Fibroblast of lung (primary cell): ENCODE data around the gene KCNK2. TPM values are rescaled to one million over a fixed set of nuclear protein-coding genes. Genes with fewer than 3 reads are reported as not detected.
A peak's percentile ranks its signal among the peaks of the same experiment; 100 is the strongest.

Source experiments
- DNase-seq, 2 donors: peaks; one replicate each; pipeline versions ENCODE4 v3.0.0 to v3.0.0-alpha.2; 2010; ENCODE audit warnings: low read depth in 2 of 2
- H2AFZ ChIP-seq: 2 replicates; pipeline ENCODE4 v1.5.1; 2012; ENCODE audit warnings: low read length, control low read depth, inconsistent platforms
- H3K27ac ChIP-seq: 2 replicates; pipeline ENCODE4 v1.5.1; 2011; ENCODE audit warnings: low read length, control low read depth; ENCODE audit not compliant: insufficient read depth
- H3K27me3 ChIP-seq: 2 replicates; pipeline ENCODE4 v1.5.1; 2011; ENCODE audit warnings: mild to moderate bottlenecking, low read length; ENCODE audit not compliant: control insufficient read depth, insufficient read depth
- H3K36me3 ChIP-seq: 2 replicates; pipeline ENCODE4 v1.5.1; 2011; ENCODE audit warnings: low read length; ENCODE audit not compliant: control insufficient read depth, insufficient read depth
- H3K4me1 ChIP-seq: 2 replicates; pipeline ENCODE4 v1.5.1; 2011; ENCODE audit warnings: low read length; ENCODE audit not compliant: control insufficient read depth, insufficient read depth; ENCODE audit errors: extremely low read depth
- H3K4me2 ChIP-seq: 2 replicates; pipeline ENCODE4 v1.5.1; 2011; ENCODE audit warnings: low read length, control low read depth; ENCODE audit not compliant: insufficient read depth; ENCODE audit errors: extremely low read depth
- H3K4me3 ChIP-seq, 4 experiments: fragments of 200-600 bp in 1 of 4; sonication (generic) in 1 of 4; replicated peaks in 1 of 4; 2 replicates each; pipeline ENCODE4 v1.5.1; 2011 to 2016; ENCODE audit warnings: low read length in 4 of 4, low read depth in 3 of 4, mild to moderate bottlenecking in 3 of 4, control low read depth in 2 of 4, inconsistent platforms in 1 of 4, mixed read lengths in 1 of 4; ENCODE audit not compliant: insufficient read depth in 1 of 4; ENCODE audit errors: control extremely low read depth in 1 of 4
- H3K79me2 ChIP-seq: 2 replicates; pipeline ENCODE4 v1.5.1; 2012; ENCODE audit warnings: mild to moderate bottlenecking, low read length, inconsistent platforms; ENCODE audit not compliant: control insufficient read depth, insufficient read depth
- H3K9ac ChIP-seq: 2 replicates; pipeline ENCODE4 v1.5.1; 2011; ENCODE audit warnings: mild to moderate bottlenecking, low read length, control low read depth; ENCODE audit not compliant: insufficient read depth
- H3K9me3 ChIP-seq: 2 replicates; pipeline ENCODE4 v1.5.1; 2012; ENCODE audit warnings: low read depth, low read length; ENCODE audit not compliant: control insufficient read depth, insufficient read depth
- H4K20me1 ChIP-seq: 2 replicates; pipeline ENCODE4 v1.5.1; 2011; ENCODE audit warnings: low read length; ENCODE audit not compliant: control insufficient read depth, insufficient read depth; ENCODE audit errors: extremely low read depth
- EZH2 ChIP-seq: IDR thresholded peaks from 2 replicates; pipeline ENCODE4 v1.5.1; 2012; ENCODE audit warnings: low read length, control low read depth, mild to moderate bottlenecking; ENCODE audit errors: missing control alignments
- polyA plus RNA-seq, 2 donors: library from polyadenylated mRNA; depleted of rRNA in 1 of 2; stranded (reverse) in 1 of 2; unstranded in 1 of 2; fragments of >200 nt; gene quantifications; 2 replicates each; pipeline ENCODE4 v1.2.1, GENCODE V29; 2011 to 2012; ENCODE audit warnings: missing spikeins in 1 of 2
- total RNA-seq: library from RNA; depleted of rRNA; stranded (reverse); fragments of >200 nt; gene quantifications from 2 replicates; pipeline ENCODE4 v1.2.1, GENCODE V29; 2014
- TF ChIP-seq, protein P1 (sequence below), 2 donors: IDR thresholded peaks in 1 of 2; conservative IDR thresholded peaks in 1 of 2; 1 replicate in 1 of 2; 2 replicates in 1 of 2; pipeline ENCODE4 v1.5.1; 2011 to 2012; ENCODE audit warnings: low read length in 2 of 2, control low read depth in 1 of 2, inconsistent platforms in 1 of 2, low read depth in 1 of 2, mild to moderate bottlenecking in 1 of 2

KCNK2 gene
- total and polyA plus RNA-seq, 2 donors (not counting 1 experiment from before 2014, with no cell fraction given) = 6.4 to 25.6 TPM

DNA sequence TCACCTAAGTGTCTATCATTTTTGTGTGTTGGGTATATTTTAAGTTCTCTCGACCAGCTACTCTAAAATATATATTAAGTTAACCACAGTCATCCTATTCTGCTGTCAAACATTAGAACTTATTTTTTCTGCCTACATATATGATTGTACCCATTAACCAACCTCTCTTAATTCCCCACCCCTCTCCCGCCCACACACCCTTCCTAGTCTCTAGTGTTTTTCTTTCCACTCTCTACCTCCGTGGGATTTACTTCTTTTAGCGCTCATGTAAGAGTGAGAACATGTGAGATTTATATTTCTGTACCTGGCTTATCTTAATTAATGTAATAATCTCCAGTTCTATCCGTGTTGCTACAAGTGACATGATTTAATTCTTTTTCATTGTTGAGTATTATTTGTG lies 26.6 kb downstream of the KCNK2 start:
- H3K4me2 ChIP-seq = no peak overlapping the region
- H3K27me3 ChIP-seq = no peaks in the 10 kb centered on the region
- no peak overlapping the region for H3K4me3 ChIP-seq
- no peak for DNase-seq
- H3K79me2 ChIP-seq = peaks cover 6% of the 10 kb centered on the region
- no peaks in the 10 kb centered on the region for H3K36me3 ChIP-seq
- H3K27ac ChIP-seq = no peak overlapping the region
- no peak overlapping the region for H2AFZ ChIP-seq
- H3K9me3 ChIP-seq = no peaks in the 10 kb centered on the region
- peaks cover under 1% of the 10 kb centered on the region for H3K4me1 ChIP-seq
- H4K20me1 ChIP-seq = no peaks in the 10 kb centered on the region
- H3K9ac ChIP-seq = no peak overlapping the region
- TF ChIP-seq EZH2 = no peak
- TF ChIP-seq, protein P1, sequence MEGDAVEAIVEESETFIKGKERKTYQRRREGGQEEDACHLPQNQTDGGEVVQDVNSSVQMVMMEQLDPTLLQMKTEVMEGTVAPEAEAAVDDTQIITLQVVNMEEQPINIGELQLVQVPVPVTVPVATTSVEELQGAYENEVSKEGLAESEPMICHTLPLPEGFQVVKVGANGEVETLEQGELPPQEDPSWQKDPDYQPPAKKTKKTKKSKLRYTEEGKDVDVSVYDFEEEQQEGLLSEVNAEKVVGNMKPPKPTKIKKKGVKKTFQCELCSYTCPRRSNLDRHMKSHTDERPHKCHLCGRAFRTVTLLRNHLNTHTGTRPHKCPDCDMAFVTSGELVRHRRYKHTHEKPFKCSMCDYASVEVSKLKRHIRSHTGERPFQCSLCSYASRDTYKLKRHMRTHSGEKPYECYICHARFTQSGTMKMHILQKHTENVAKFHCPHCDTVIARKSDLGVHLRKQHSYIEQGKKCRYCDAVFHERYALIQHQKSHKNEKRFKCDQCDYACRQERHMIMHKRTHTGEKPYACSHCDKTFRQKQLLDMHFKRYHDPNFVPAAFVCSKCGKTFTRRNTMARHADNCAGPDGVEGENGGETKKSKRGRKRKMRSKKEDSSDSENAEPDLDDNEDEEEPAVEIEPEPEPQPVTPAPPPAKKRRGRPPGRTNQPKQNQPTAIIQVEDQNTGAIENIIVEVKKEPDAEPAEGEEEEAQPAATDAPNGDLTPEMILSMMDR (conservative IDR thresholded peaks at IDR 0.05 in 1 of 2, IDR thresholded peaks at IDR 0.05 in 1 of 2; ENCODE audit: low read depth in 1 of 2, low read length in 2 of 2) = no peak

DNA sequence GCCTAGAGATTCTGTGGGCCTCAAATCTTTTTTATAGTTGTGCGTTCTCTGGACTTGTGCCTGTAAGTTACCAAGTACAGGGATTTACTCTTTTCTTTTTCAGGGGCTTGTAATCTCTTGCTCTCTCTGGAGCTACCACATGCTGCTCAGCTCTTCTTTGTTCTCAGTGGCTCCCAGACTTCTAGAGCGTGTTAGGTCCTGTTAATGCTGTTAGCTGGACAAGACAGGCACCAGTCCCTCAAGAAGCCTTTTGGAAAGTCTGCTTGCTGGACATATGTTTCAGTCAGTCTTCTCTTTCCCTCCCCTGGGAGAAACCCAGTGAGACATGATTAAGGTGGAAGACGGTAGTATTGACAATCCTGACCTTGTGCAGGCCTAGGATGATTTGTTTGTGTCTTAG lies 29.4 kb downstream of the KCNK2 start:
- no peaks in the 10 kb centered on the region for H3K36me3 ChIP-seq
- H3K9me3 ChIP-seq = no peaks in the 10 kb centered on the region
- H4K20me1 ChIP-seq = no peaks in the 10 kb centered on the region
- TF ChIP-seq, protein P1 (conservative IDR thresholded peaks at IDR 0.05 in 1 of 2, IDR thresholded peaks at IDR 0.05 in 1 of 2; ENCODE audit: low read depth in 1 of 2, low read length in 2 of 2) = no peak
- no peak for TF ChIP-seq EZH2
- DNase-seq = no peak
- no peak overlapping the region for H3K9ac ChIP-seq
- peaks cover 4% of the 10 kb centered on the region for H3K79me2 ChIP-seq
- H3K4me1 ChIP-seq = peaks cover 3% of the 10 kb centered on the region
- H2AFZ ChIP-seq = no peak overlapping the region
- no peak overlapping the region for H3K4me2 ChIP-seq
- H3K4me3 ChIP-seq = no peak overlapping the region
- no peak overlapping the region for H3K27ac ChIP-seq
- H3K27me3 ChIP-seq = no peaks in the 10 kb centered on the region

DNA sequence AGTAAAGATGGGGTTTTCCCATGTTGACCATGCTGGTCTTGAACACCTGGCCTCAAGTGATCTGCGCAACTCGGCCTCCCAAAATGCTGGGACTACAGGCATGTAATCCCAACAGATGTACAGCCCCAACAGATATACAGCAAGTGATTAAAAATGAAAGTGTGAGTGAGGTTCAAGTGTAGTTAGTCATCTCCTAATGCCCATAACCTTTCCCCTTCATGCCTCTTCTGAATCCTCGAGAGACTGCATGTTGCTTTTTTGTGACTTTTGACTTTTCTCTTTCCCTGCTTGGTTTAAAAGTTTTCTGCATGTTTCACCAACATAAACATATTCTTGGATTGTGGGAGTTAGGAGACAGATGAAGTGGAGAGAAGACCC lies 31.2 kb downstream of the KCNK2 start:
- Histone ChIP-seq H3K4me1 (peaks cover 3% of the 10 kb centered on the region), H3K4me3 (no peak overlapping the region), H4K20me1 (no peaks in the 10 kb centered on the region), H3K27ac (peak overlapping the region; percentile 2), H3K9me3 (no peaks in the 10 kb centered on the region), H3K4me2 (peak overlapping the region; percentile 5), H3K79me2 (peaks cover 4% of the 10 kb centered on the region), H3K9ac (no peak overlapping the region), H3K36me3 (no peaks in the 10 kb centered on the region), H3K27me3 (no peaks in the 10 kb centered on the region), H2AFZ (no peak overlapping the region)
- DNase-seq = peak in 1 of 2 donors; percentile 57
- TF ChIP-seq, protein P1 (conservative IDR thresholded peaks at IDR 0.05 in 1 of 2, IDR thresholded peaks at IDR 0.05 in 1 of 2; ENCODE audit: low read depth in 1 of 2, low read length in 2 of 2) = no peak
- TF ChIP-seq EZH2 = no peak
